ENCODE data around the gene SYTL3. TPM values are rescaled to one million over a fixed set of nuclear protein-coding genes. Genes with fewer than 3 reads are reported as not detected.

SYTL3 gene
- total RNA-seq, 6 experiments from 2014 or later: 3.1 to 5.7 (median 3.9) TPM

DNA sequence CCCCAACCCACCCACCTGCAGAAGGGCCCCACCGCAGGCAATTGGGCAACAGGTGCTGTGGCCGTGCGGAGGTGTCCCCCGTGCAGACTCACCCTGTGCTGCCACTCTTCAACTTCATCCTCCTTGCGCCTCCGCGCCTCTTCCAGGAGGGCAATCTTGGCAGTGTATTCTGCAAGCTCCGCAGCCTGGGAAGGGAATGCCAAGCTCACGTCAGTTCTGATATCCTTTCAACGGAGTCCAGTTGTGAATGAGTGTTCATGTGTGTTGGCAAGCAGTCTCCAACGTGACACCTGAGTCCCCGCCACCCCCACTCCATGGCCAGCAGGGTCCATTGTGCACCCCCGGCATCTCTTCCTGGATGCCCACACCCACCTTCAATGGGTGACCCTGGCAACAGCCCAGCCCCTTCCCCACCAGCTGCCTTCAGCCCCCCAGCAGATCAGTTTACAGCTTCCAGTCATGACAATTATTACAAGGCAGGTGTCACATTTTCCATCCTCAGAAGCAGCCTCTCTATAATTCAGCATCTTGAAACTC is 119.4 kb downstream of the SYTL3 start:
- DNase-seq: no peak
- Mint-ChIP-seq H3K27ac (no peak overlapping the region), H3K36me3 (ENCODE audit: low read depth) (peaks cover 66% of the 10 kb centered on the region), H3K4me3 (no peak overlapping the region), H3K4me1 (ENCODE audit: low read depth) (peaks cover 8% of the 10 kb centered on the region; the same call in 1 of the 2 replicates), H3K9me3 (no peaks in the 10 kb centered on the region), H3K27me3 (ENCODE audit: insufficient read depth) (peaks cover 3% of the 10 kb centered on the region)
- TF ChIP-seq, protein P1, sequence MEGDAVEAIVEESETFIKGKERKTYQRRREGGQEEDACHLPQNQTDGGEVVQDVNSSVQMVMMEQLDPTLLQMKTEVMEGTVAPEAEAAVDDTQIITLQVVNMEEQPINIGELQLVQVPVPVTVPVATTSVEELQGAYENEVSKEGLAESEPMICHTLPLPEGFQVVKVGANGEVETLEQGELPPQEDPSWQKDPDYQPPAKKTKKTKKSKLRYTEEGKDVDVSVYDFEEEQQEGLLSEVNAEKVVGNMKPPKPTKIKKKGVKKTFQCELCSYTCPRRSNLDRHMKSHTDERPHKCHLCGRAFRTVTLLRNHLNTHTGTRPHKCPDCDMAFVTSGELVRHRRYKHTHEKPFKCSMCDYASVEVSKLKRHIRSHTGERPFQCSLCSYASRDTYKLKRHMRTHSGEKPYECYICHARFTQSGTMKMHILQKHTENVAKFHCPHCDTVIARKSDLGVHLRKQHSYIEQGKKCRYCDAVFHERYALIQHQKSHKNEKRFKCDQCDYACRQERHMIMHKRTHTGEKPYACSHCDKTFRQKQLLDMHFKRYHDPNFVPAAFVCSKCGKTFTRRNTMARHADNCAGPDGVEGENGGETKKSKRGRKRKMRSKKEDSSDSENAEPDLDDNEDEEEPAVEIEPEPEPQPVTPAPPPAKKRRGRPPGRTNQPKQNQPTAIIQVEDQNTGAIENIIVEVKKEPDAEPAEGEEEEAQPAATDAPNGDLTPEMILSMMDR (IDR thresholded peaks at IDR 0.05): no peak

DNA sequence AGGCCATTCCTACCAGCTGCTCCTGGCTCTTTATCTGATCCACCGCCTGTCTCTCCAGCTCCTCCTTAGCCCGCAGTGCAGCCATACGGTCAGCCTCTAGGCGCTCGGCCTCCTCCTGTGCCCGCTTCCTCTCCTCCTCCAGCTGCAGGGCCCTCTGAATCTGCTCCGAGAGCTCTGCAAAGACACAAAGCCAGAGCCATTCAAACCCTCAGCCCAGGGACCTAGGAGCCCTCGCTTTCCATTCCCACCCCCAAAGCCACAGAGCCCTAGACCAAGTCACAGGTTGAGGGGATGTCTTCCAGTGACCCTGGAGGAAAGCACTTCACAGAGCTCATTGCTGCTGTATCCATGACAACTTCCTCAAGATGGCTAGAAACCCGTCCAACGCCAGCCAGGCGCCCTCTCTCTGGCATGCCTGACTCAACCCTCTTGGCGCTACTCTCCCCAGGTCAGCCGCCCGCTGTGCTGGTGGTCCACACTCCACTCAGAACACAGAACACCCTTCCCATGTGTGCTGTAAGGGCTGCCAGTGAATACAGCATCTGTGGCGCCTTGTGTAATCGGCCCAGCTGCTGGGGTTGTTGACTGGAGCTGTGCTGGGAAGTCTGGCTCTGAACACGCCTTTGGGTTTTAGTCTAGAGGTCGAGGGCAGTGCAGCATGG is 120.0 kb downstream of the SYTL3 start:
- H3K27me3 Mint-ChIP-seq (ENCODE audit: insufficient read depth): peaks cover 3% of the 10 kb centered on the region
- no peaks in the 10 kb centered on the region for H3K9me3 Mint-ChIP-seq
- TF ChIP-seq, protein P1 (IDR thresholded peaks at IDR 0.05): no peak
- no peak overlapping the region for H3K27ac Mint-ChIP-seq
- no peak for DNase-seq
- H3K4me1 Mint-ChIP-seq (ENCODE audit: low read depth): peaks cover 8% of the 10 kb centered on the region; the same call in 1 of the 2 replicates
- peaks cover 67% of the 10 kb centered on the region for H3K36me3 Mint-ChIP-seq (ENCODE audit: low read depth)
- no peak overlapping the region for H3K4me3 Mint-ChIP-seq

DNA sequence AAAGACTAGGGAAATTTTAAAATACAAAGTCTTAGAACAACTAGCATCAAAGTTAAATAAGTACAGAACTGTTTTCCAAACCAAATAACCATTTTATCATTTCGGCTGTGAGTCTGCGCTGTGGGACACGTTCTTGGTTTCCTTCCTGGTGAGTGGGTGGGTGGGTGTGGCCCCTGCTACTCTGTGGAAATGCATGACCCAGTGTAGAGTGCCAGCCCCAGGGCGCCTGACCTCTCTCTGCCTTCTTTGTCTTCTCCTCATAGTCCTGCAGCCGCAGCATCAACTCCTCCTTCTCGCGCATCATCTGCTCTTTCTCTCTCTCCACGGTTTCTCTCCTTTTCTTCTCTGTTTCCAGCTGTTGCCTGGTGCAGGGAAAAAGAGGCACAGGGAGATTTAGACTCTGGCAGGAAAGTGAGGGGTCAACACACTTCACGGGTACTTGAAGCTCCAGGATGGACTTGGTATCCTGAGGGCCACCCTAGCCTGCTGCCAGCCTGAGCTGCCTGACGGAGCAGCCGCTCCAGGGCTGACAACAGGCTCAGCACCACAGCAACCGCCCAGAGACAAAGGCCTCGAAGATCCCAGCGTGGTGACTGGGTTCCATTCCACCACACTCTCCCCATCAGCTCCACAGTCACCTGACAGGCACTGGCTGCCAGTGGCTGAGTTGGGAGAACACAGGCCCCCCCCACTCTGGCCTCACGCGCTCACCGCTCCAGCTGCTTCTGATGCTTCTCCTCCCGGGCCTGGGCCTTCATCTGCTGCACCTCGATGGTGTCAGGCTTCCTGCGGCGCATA is 120.9 kb downstream of the SYTL3 start:
- TF ChIP-seq, protein P1 (IDR thresholded peaks at IDR 0.05): no peak
- Mint-ChIP-seq H3K4me1 (ENCODE audit: low read depth) (peaks cover 8% of the 10 kb centered on the region; the same call in 1 of the 2 replicates), H3K9me3 (no peaks in the 10 kb centered on the region), H3K27me3 (ENCODE audit: insufficient read depth) (peaks cover 3% of the 10 kb centered on the region), H3K36me3 (ENCODE audit: low read depth) (peaks cover 70% of the 10 kb centered on the region), H3K27ac (no peak overlapping the region), H3K4me3 (no peak overlapping the region)
- DNase-seq: no peak

DNA sequence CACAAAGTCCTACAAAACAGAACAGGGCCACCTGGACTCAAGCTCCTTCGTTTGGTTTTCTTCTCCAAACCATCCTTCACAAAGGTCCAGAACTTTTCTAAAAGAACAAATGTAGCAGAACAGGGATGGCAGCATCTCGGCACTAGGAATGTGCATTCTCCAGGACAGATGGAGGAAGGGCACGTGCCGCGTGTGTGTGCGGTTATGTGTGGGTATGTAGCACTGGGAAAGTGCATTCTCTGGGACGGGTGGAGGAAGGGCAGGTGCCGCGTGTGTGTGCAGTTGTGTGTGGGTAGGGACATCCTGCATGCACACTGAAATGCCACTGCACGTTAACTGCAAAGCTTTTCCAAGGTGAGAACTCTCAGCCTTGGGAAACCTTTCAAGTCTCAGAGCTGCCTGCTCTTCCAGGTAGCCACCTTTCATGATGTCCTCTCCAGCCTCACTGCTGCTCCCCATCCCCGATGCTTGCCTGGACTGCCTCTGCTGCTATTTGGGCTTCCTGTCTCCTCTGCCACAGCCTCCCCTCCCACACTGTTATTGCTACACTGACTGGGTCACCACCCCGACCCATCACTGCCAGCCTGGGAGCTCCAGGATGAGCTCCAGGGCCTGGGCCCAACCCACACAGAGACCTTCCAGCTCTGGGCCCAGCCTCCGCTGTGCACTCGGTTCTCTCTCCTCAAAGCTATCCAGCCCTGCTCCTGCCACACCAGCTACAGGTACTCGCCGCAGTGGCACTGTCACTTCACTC is 121.7 kb downstream of the SYTL3 start:
- DNase-seq: no peak

DNA sequence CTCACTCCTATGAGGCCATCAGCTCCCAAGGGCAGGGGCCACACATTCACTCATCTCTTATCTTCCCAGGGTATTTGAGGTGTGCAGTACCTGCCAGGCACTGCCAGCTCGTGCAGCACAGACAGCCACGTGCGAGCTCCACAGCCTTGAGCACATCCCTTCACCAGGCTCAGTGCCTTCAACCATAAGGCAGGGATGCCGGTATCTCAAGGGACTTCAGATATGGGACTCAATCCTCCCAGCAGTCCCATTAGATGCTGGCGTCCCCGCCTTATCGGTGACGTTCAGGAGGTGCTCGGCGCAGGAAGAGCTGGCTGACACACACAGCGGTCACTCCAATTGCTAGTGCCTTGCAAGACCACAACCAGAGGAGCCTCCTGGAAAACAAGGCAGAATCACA is 122.3 kb downstream of the SYTL3 start:
- no peak for DNase-seq
- TF ChIP-seq, protein P1 (IDR thresholded peaks at IDR 0.05): no peak
- Mint-ChIP-seq H3K36me3 (ENCODE audit: low read depth) (peaks cover 66% of the 10 kb centered on the region), H3K27ac (no peak overlapping the region), H3K27me3 (ENCODE audit: insufficient read depth) (peaks cover 3% of the 10 kb centered on the region), H3K9me3 (no peaks in the 10 kb centered on the region), H3K4me3 (no peak overlapping the region), H3K4me1 (ENCODE audit: low read depth) (peaks cover 8% of the 10 kb centered on the region; the same call in 1 of the 2 replicates)

More for the DNA sequence above, 121.7 kb downstream of the SYTL3 start:
- no peaks in the 10 kb centered on the region for H3K9me3 Mint-ChIP-seq
- H3K4me3 Mint-ChIP-seq: no peak overlapping the region
- peaks cover 3% of the 10 kb centered on the region for H3K27me3 Mint-ChIP-seq (ENCODE audit: insufficient read depth)
- H3K4me1 Mint-ChIP-seq (ENCODE audit: low read depth): peaks cover 8% of the 10 kb centered on the region; the same call in 1 of the 2 replicates
- H3K27ac Mint-ChIP-seq: no peak overlapping the region
- TF ChIP-seq, protein P1 (IDR thresholded peaks at IDR 0.05): no peak
- H3K36me3 Mint-ChIP-seq (ENCODE audit: low read depth): peaks cover 66% of the 10 kb centered on the region

Measured in HFFc6 (cell line).